ENCODE data around the gene ZNF555.

ZNF555 gene

GRCh38 chr19:2811221-2811722 lies 30.0 kb upstream of the ZNF555 start:
- H3K36me3 ChIP-seq (replicated peaks in 1 of 2; ENCODE audit: control insufficient read depth in 2 of 2, insufficient read depth in 2 of 2, low read length in 2 of 2) = peaks cover 57 to 86% of the 10 kb centered on the region in 2 donors
- no peak overlapping the region for H4K8ac ChIP-seq (ENCODE audit: low read depth, low read length)
- H3K4me2 ChIP-seq (ENCODE audit: insufficient read depth, low read length, poor library complexity, severe bottlenecking) = no peak overlapping the region
- H3K27me3 ChIP-seq (ENCODE audit: control insufficient read depth in 3 of 3, insufficient read depth in 3 of 3, low read depth in 1 of 3, low read length in 3 of 3) = no peaks in the 10 kb centered on the region
- no peaks in the 10 kb centered on the region for H3K4me1 ChIP-seq (ENCODE audit: control insufficient read depth in 2 of 2, insufficient read depth in 1 of 2, low read depth in 1 of 2, low read length in 2 of 2)
- no CpG with 5 or more reads among the region's 20 CpGs for WGBS, 2 donors (ENCODE audit: extremely low coverage in 2 of 2, insufficient read length in 2 of 2, insufficient replicate concordance in 1 of 2)
- no peak overlapping the region for H2BK12ac ChIP-seq (ENCODE audit: low read length)
- no peak for DNase-seq (ENCODE audit: low spot score)
- no peaks in the 10 kb centered on the region for H3K9me3 ChIP-seq (replicated peaks in 1 of 2; ENCODE audit: control insufficient read depth in 2 of 2, insufficient read depth in 1 of 2, low read depth in 1 of 2, low read length in 2 of 2)
- no peak overlapping the region for H3K18ac ChIP-seq (ENCODE audit: low read length)
- H2BK5ac ChIP-seq (ENCODE audit: low read length) = no peak overlapping the region
- H3K9ac ChIP-seq (ENCODE audit: low read depth, low read length, poor library complexity) = peak overlapping the region; percentile 53
- no peak overlapping the region for H2BK15ac ChIP-seq (ENCODE audit: low read length)
- no peak overlapping the region for H3K23ac ChIP-seq (ENCODE audit: low read depth, low read length, poor library complexity)
- H3K79me1 ChIP-seq (ENCODE audit: low read depth, low read length) = peaks cover 2% of the 10 kb centered on the region
- no peak overlapping the region for H2AK5ac ChIP-seq (ENCODE audit: low read depth, low read length)
- H3K4ac ChIP-seq (ENCODE audit: low read length) = no peak overlapping the region
- H3K27ac ChIP-seq (replicated peaks; ENCODE audit: low read length) = no peak overlapping the region
- H2BK120ac ChIP-seq (ENCODE audit: low read depth, low read length) = no peak overlapping the region
- no peak overlapping the region for H4K91ac ChIP-seq (ENCODE audit: low read depth, low read length, poor library complexity)
- H2AFZ ChIP-seq (ENCODE audit: low read length) = no peak overlapping the region
- no peak overlapping the region for H3K14ac ChIP-seq (ENCODE audit: low read length)
- no peak overlapping the region for H3K4me3 ChIP-seq (ENCODE audit: low read length in 2 of 2)

DNA sequence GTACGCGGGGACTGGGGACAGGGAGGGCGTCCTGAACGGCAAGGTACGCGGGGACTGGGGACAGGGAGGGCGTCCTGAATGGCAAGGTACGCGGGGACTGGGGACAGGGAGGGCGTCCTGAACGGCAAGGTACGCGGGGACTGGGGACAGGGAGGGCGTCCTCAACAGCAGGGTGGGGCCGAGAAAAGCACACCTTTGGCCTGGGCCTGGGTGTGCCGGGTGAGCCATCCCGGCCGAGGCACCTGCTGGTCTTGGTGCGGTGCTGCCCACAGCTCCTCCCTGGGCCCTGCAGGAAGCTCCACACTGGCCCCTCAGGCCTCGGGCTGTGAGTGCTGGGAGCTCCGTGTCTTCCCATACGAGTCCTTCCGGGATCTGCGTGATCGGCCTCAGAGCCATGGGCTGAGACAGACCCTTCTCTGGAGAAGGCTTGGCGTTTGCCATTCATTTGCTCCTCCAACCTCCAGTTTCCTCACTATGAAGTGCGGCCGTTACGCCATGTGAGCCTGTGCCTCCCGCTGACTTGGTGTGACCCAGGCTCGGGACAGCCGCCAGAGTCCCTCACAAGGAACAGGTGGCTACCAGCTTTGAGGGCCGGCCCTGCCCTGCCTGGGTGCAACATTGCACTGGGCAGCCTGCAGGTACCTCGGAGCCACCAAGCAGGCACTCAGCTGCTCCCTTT lies 29.4 kb upstream of the ZNF555 start:
- no peak overlapping the region for H3K14ac ChIP-seq (ENCODE audit: low read length)
- H3K4me1 ChIP-seq (ENCODE audit: control insufficient read depth in 2 of 2, insufficient read depth in 1 of 2, low read depth in 1 of 2, low read length in 2 of 2) = no peaks in the 10 kb centered on the region

DNA sequence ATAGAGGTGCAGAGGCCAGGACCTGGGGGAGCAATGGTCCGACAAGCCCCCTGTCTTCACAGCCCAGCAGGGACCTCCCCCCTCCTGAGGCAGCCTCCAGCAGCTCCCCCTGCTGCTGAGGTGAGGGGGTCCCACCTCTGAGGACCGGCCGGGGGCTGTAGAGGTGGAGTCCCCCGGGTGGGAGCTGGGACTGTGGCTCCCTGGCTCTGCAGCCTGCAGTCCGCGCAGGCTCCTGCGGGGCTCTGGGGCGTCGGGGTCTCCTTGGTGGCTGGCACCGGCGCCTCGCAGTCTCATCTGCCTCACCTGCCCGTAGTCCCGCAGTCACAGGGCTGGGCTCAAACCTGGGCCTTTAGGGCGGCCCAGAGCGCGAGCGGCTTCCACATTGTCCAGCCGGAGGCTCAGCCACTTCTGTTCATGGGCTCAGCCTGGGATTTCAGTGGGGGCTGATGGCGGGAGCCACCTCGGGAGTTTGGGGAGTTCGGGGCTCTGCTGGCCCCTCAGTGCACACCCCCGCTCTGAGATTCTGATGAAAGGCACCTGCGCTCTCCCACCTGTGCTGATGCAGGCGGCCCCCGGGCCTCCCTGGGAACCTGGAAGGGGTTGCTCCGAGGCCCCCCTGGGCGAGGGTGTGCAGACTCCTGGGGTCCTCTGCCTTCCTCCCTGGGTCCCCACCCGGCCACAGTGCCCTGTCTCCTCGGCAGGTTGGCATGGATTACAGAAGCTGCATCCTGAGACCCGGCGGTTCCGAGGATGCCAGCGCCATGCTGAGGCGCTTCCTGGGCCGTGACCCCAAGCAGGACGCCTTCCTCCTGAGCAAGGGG lies 28.7 kb upstream of the ZNF555 start:
- Histone ChIP-seq H3K4me2 (ENCODE audit: insufficient read depth, low read length, poor library complexity, severe bottlenecking) (no peak overlapping the region), H3K9me3 (replicated peaks in 1 of 2; ENCODE audit: control insufficient read depth in 2 of 2, insufficient read depth in 1 of 2, low read depth in 1 of 2, low read length in 2 of 2) (no peaks in the 10 kb centered on the region), H2BK5ac (ENCODE audit: low read length) (no peak overlapping the region), H3K79me1 (ENCODE audit: low read depth, low read length) (no peaks in the 10 kb centered on the region), H3K18ac (ENCODE audit: low read length) (no peak overlapping the region), H3K4me3 (ENCODE audit: low read length in 2 of 2) (no peak overlapping the region), H3K4ac (ENCODE audit: low read length) (no peak overlapping the region), H3K14ac (ENCODE audit: low read length) (no peak overlapping the region), H4K8ac (ENCODE audit: low read depth, low read length) (no peak overlapping the region), H3K9ac (ENCODE audit: low read depth, low read length, poor library complexity) (no peak overlapping the region), H3K27me3 (ENCODE audit: control insufficient read depth in 3 of 3, insufficient read depth in 3 of 3, low read depth in 1 of 3, low read length in 3 of 3) (no peaks in the 10 kb centered on the region), H2BK120ac (ENCODE audit: low read depth, low read length) (no peak overlapping the region), H2BK12ac (ENCODE audit: low read length) (no peak overlapping the region), H3K27ac (replicated peaks; ENCODE audit: low read length) (no peak overlapping the region), H3K4me1 (ENCODE audit: control insufficient read depth in 2 of 2, insufficient read depth in 1 of 2, low read depth in 1 of 2, low read length in 2 of 2) (no peaks in the 10 kb centered on the region), H2BK15ac (ENCODE audit: low read length) (no peak overlapping the region), H2AK5ac (ENCODE audit: low read depth, low read length) (no peak overlapping the region), H2AFZ (ENCODE audit: low read length) (no peak overlapping the region), H3K36me3 (replicated peaks in 1 of 2; ENCODE audit: control insufficient read depth in 2 of 2, insufficient read depth in 2 of 2, low read length in 2 of 2) (peaks cover 46 to 72% of the 10 kb centered on the region in 2 donors), H4K91ac (ENCODE audit: low read depth, low read length, poor library complexity) (no peak overlapping the region), H3K23ac (ENCODE audit: low read depth, low read length, poor library complexity) (no peak overlapping the region)
- WGBS, 2 donors (ENCODE audit: extremely low coverage in 2 of 2, insufficient read length in 2 of 2, insufficient replicate concordance in 1 of 2) = no CpG with 5 or more reads among the region's 37 CpGs
- DNase-seq (ENCODE audit: low spot score) = no peak

More for the DNA sequence above, 29.4 kb upstream of the ZNF555 start:
- Histone ChIP-seq H3K9me3 (replicated peaks in 1 of 2; ENCODE audit: control insufficient read depth in 2 of 2, insufficient read depth in 1 of 2, low read depth in 1 of 2, low read length in 2 of 2) (no peaks in the 10 kb centered on the region), H3K4ac (ENCODE audit: low read length) (no peak overlapping the region), H3K27me3 (ENCODE audit: control insufficient read depth in 3 of 3, insufficient read depth in 3 of 3, low read depth in 1 of 3, low read length in 3 of 3) (no peaks in the 10 kb centered on the region), H2AK5ac (ENCODE audit: low read depth, low read length) (no peak overlapping the region), H3K36me3 (replicated peaks in 1 of 2; ENCODE audit: control insufficient read depth in 2 of 2, insufficient read depth in 2 of 2, low read length in 2 of 2) (peaks cover 51 to 80% of the 10 kb centered on the region in 2 donors), H2AFZ (ENCODE audit: low read length) (no peak overlapping the region), H3K79me1 (ENCODE audit: low read depth, low read length) (no peaks in the 10 kb centered on the region), H3K4me3 (ENCODE audit: low read length in 2 of 2) (no peak overlapping the region), H2BK15ac (ENCODE audit: low read length) (no peak overlapping the region), H3K9ac (ENCODE audit: low read depth, low read length, poor library complexity) (peak overlapping the region; percentile 53), H2BK12ac (ENCODE audit: low read length) (no peak overlapping the region), H2BK5ac (ENCODE audit: low read length) (no peak overlapping the region), H4K8ac (ENCODE audit: low read depth, low read length) (no peak overlapping the region), H4K91ac (ENCODE audit: low read depth, low read length, poor library complexity) (no peak overlapping the region), H2BK120ac (ENCODE audit: low read depth, low read length) (no peak overlapping the region), H3K4me2 (ENCODE audit: insufficient read depth, low read length, poor library complexity, severe bottlenecking) (no peak overlapping the region), H3K18ac (ENCODE audit: low read length) (no peak overlapping the region), H3K27ac (replicated peaks; ENCODE audit: low read length) (no peak overlapping the region), H3K23ac (ENCODE audit: low read depth, low read length, poor library complexity) (no peak overlapping the region)
- WGBS, 2 donors (ENCODE audit: extremely low coverage in 2 of 2, insufficient read length in 2 of 2, insufficient replicate concordance in 1 of 2) = no CpG with 5 or more reads among the region's 34 CpGs
- DNase-seq (ENCODE audit: low spot score) = no peak
